ENCODE results near the gene RPS6KL1.

RPS6KL1 gene

GRCh38 chr14:74855945-74856344 lies 67.1 kb downstream of the RPS6KL1 start:
- no peak overlapping the region for H3K27ac ChIP-seq
- no peak overlapping the region for H3K4me3 ChIP-seq
- H3K4me1 ChIP-seq: peaks cover 0 to 12% (median 5%) of the 10 kb centered on the region in 4 donors
- peaks cover 0 to 10% of the 10 kb centered on the region in 2 donors for H3K27me3 ChIP-seq
- no peak for DNase-seq
- intact Hi-C loops (cut with DNase I; ENCODE audit: low total_unique reads): no loop called here
- TF ChIP-seq, protein P1, sequence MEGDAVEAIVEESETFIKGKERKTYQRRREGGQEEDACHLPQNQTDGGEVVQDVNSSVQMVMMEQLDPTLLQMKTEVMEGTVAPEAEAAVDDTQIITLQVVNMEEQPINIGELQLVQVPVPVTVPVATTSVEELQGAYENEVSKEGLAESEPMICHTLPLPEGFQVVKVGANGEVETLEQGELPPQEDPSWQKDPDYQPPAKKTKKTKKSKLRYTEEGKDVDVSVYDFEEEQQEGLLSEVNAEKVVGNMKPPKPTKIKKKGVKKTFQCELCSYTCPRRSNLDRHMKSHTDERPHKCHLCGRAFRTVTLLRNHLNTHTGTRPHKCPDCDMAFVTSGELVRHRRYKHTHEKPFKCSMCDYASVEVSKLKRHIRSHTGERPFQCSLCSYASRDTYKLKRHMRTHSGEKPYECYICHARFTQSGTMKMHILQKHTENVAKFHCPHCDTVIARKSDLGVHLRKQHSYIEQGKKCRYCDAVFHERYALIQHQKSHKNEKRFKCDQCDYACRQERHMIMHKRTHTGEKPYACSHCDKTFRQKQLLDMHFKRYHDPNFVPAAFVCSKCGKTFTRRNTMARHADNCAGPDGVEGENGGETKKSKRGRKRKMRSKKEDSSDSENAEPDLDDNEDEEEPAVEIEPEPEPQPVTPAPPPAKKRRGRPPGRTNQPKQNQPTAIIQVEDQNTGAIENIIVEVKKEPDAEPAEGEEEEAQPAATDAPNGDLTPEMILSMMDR (IDR thresholded peaks at IDR 0.05): no peak
- H3K36me3 ChIP-seq: no peaks in the 10 kb centered on the region
- no peaks in the 10 kb centered on the region for H3K9me3 ChIP-seq

- Histone ChIP-seq H3K36me3 (no peaks in the 10 kb centered on the region), H3K27me3 (peaks cover 0 to 10% of the 10 kb centered on the region in 2 donors), H3K4me3 (no peak overlapping the region), H3K9me3 (no peaks in the 10 kb centered on the region), H3K4me1 (peaks cover 0 to 10% (median 4%) of the 10 kb centered on the region in 4 donors), H3K27ac (no peak overlapping the region)
- no peak for DNase-seq
- TF ChIP-seq, protein P1 (IDR thresholded peaks at IDR 0.05): no peak
- intact Hi-C loops (cut with DNase I; ENCODE audit: low total_unique reads): no loop called here
These were observed 68.0 kb downstream of the RPS6KL1 start for GRCh38 chr14:74855021-74855420.

Data from tibial artery (tissue), 4 donors.